GM20000 (cell line): ENCODE measurements around the gene CCDC194.

Source experiments
- DNase-seq: peaks from one replicate; pipeline ENCODE4 v3.0.0; 2012; ENCODE audit warnings: low spot score
- TF ChIP-seq, protein P1 (sequence below): IDR thresholded peaks from 2 replicates; pipeline ENCODE4 v1.5.1; 2012; ENCODE audit warnings: mild to moderate bottlenecking, control low read depth; ENCODE audit errors: extremely low read depth, missing control alignments

Gene CCDC194

GRCh38 chr19:17348700-17349099 is 45.3 kb downstream of the CCDC194 start:
- TF ChIP-seq, protein P1, sequence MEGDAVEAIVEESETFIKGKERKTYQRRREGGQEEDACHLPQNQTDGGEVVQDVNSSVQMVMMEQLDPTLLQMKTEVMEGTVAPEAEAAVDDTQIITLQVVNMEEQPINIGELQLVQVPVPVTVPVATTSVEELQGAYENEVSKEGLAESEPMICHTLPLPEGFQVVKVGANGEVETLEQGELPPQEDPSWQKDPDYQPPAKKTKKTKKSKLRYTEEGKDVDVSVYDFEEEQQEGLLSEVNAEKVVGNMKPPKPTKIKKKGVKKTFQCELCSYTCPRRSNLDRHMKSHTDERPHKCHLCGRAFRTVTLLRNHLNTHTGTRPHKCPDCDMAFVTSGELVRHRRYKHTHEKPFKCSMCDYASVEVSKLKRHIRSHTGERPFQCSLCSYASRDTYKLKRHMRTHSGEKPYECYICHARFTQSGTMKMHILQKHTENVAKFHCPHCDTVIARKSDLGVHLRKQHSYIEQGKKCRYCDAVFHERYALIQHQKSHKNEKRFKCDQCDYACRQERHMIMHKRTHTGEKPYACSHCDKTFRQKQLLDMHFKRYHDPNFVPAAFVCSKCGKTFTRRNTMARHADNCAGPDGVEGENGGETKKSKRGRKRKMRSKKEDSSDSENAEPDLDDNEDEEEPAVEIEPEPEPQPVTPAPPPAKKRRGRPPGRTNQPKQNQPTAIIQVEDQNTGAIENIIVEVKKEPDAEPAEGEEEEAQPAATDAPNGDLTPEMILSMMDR = no peak
- DNase-seq = no peak

- TF ChIP-seq, protein P1 = no peak
- DNase-seq = no peak
These were observed 46.1 kb downstream of the CCDC194 start for GRCh38 chr19:17347877-17348276.

- DNase-seq = no peak
- TF ChIP-seq, protein P1 = no peak
These were observed 46.6 kb downstream of the CCDC194 start for GRCh38 chr19:17347361-17347760.

DNA sequence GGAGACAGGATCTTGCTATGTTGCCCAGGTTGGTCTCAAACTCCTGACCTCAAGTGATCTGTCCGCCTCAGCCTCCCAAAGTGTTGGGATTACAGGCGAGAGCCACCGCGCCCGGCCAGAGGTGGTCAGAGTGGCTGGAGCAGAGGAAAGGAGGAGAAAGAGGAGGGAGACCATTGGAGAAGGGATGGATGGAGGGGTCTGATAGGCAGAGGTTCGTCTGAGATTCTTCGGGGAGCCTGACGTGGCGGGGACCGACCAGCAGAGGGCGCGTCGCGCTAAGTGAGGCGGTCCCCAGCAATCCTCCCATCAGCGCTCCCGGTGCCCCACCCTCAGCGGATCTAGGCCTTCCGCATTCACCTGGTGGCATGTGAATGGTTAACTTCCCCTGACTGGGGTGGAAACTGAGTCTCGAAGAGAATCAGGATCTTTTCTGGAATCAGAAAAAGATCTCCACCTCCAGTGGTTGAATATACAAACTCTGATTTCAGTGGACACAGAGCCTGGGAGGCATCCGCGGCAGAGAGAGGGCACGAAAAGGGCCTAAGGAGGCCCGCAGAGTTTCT is 47.8 kb downstream of the CCDC194 start:
- DNase-seq = peak; percentile 88
- TF ChIP-seq, protein P1 = peak; percentile 97

- no peak for DNase-seq
- TF ChIP-seq, protein P1 = no peak
These were observed 52.2 kb downstream of the CCDC194 start for GRCh38 chr19:17341845-17342244.

- TF ChIP-seq, protein P1 = no peak
- no peak for DNase-seq
These were observed 52.6 kb downstream of the CCDC194 start for GRCh38 chr19:17341386-17341785.

GRCh38 chr19:17340871-17341357 is 53.1 kb downstream of the CCDC194 start:
- DNase-seq = no peak
- TF ChIP-seq, protein P1 = no peak
